T47D (cell line): ENCODE measurements around the gene CFAP77.
"Not testable (repeated sequence)": the region's sequence is repeated elsewhere in the genome, so short reads cannot be mapped to it uniquely, and the experiment has no call there.

Experiments used
- DNase-seq, 2 experiments: peaks; one replicate each; pipeline versions ENCODE4 v3.0.0 to v3.0.0-alpha.2; 2011 to 2012; ENCODE audit warnings: low read depth in 1 of 2, low spot score in 1 of 2
- JUND ChIP-seq: IDR thresholded peaks from 2 replicates; pipeline ENCODE4 v1.6.1; 2012; ENCODE audit warnings: low read depth
- in situ Hi-C: cut with HindIII; loops from 2 replicates; pipeline ENCODE4 v1.10.0; 2016; ENCODE audit warnings: low sequenced_read_pairs, low pct_unique_long_range_greater_than_20kb

The CFAP77 gene

GRCh38 chr9:132409828-132410528 lies at the start of gene CFAP77:
Gene CFAP77 (plus strand): TSS chr9:132410211. CDS start chr9:132410272, 61 bp downstream.
- DNase-seq, result peak; percentile 67 to 71
- in situ Hi-C loops, result no loop called here

GRCh38 chr9:132364068-132364467 lies 45.9 kb upstream of the CFAP77 start:
- no peak for DNase-seq
- no peak for TF ChIP-seq JUND
- in situ Hi-C loops, result no loop called here

More at GRCh38 chr9:132409828-132410528, at the start of gene CFAP77:
- TF ChIP-seq JUND, result no peak

DNA sequence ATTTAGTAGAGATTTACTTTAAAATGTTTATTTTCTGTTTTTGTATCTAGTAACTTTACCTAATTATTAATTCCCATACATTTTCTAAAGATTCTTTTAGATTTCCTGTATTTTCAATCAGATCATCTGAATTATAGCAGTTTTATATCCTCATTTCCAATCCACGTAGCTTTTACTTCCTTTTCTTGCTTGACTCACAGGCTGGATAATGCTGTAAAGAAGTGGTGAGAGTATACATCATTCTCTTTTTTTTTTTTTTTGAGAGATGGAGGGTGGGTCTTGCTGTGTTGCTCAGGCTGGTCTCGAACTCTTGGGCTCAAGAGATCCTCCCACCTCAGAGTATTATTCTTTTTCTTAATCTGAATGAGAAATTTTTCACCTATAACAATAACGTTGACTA lies 44.0 kb upstream of the CFAP77 start:
- in situ Hi-C loops, result no loop called here
- DNase-seq, result no peak
- no peak for TF ChIP-seq JUND

GRCh38 chr9:132366481-132366880 lies 43.5 kb upstream of the CFAP77 start:
- no peak for DNase-seq
- in situ Hi-C loops, result no loop called here
- TF ChIP-seq JUND, result no peak

DNA sequence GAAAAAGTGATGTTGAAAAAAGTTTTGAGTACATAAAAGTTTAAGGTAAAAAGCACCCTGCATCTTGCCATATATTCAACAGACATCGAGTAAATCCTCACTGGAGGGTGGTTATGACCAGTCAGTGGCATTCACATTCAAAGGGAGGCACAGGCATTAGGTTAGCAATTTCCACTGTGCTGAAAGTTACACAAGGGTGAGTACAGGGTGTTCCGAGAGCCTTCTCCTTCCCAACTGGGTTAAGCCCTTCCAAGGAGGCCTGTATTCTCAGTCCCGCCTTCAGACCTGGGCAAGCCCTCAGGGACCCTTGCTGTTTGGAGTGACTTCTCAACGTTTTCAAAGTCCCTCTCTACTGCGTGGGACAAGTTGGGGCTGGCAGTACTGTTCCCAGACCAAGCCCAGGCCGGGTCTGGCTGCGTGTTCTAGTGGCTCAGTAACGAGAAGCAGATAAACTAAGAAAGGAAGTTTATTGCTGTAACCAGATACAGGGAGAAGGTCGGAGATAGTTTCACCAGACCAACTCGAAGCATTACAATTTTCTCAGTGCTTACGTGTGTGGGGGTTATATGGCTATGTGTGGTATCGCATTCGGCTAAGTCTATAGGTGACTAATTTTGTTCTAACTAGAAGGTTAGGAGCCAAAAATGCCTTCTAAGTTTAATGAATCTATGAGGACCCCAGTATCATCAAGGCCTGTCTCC lies 42.2 kb upstream of the CFAP77 start:
- TF ChIP-seq JUND, result no peak
- in situ Hi-C loops, result no loop called here

DNA sequence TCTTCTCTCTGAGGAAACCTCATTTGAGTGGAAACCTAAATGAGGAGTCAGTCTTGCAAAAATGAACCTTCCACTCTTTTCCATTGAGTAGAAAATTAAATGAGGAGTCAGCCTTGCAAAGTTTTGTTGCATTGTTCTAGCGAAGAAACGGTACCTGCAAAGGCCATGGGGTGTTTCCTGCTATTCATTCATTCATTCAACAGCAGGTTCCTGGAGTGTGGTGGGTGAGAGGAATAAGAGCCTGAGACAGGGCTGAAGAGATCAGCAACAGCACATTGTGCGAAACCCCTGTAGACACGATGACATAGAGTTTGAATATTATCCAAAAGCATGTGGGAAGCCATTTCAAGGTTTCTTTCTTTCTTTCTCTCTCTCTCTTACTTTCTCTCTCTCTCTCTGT lies 40.6 kb upstream of the CFAP77 start:
- in situ Hi-C loops, result no loop called here
- DNase-seq, result no peak
- no peak for TF ChIP-seq JUND

More for the DNA sequence above, 42.2 kb upstream of the CFAP77 start:
- no peak for DNase-seq

DNA sequence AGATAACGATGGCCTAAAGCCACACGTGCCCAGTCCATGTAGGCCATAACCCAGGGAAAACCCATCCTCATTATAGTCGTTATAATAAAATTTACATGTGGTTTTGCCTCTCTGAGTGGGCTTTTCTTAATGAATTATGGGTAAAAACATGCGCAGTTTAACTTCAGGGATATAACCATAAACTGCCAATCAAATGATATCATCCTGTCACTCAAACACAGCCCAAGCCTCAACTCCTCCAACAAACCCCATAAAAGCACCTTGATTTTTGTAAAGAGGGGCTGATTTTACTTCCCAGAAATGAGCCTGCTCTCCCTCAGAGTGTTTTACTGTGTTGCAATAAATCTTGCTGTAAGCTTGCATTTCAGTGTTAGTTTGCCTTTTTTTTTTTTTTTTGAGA lies 39.4 kb upstream of the CFAP77 start:
- in situ Hi-C loops, result no loop called here
- TF ChIP-seq JUND, result no peak
- no peak for DNase-seq

DNA sequence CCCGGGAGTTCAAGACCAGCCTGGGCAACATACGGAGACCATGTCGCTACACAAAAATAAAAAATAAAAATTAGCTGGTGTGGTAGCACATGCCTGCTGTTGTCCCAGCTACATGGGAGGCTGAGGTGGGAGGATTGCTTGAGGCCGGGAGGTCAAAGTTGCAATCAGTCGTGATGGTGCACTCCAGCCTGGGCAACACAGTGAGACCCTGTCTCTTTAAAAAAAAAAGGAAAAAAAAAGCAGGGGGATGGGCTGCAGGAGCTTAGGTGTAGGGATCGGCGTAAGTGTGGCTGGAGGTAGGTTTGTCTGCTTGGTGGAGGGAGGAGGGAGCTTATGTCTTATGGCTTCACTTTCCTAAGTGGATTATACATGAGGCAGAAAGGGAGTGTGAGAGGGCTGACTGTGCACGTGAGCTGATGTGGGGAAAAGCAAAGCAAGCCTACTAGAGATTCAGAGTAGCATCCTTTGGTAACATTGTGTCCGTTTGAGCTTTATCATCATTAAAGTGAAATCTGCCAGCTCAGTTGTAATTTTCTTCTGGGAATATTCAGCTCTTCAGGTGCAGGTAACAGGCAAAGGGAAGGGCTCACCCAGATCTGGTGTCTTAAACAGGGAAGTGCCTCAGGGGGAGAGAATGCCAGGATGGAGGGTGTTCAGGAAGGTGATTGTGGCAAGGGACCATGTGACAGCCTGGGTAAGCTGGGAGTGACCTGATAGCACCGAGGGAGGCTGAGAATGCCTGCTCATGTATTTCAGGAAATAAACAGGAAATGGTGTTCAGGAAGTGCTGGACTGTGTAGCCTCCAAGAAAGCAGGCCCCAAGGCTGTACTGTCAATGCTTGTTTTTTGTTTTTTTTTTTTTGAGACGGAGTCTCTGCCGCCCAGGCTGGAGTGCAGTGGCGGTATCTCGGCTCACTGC lies 37.6 kb upstream of the CFAP77 start:
- no peak for TF ChIP-seq JUND
- in situ Hi-C loops, result no loop called here
- peak in 1 of 2 experiments; percentile 27 for DNase-seq

- in situ Hi-C loops, DNase-seq: not testable (repeated sequence)
Observed at GRCh38 chr9:132377769-132378168, 32.2 kb upstream of the CFAP77 start.

- in situ Hi-C loops, DNase-seq: not testable (repeated sequence)
Observed at GRCh38 chr9:132378416-132378815, 31.6 kb upstream of the CFAP77 start.

DNA sequence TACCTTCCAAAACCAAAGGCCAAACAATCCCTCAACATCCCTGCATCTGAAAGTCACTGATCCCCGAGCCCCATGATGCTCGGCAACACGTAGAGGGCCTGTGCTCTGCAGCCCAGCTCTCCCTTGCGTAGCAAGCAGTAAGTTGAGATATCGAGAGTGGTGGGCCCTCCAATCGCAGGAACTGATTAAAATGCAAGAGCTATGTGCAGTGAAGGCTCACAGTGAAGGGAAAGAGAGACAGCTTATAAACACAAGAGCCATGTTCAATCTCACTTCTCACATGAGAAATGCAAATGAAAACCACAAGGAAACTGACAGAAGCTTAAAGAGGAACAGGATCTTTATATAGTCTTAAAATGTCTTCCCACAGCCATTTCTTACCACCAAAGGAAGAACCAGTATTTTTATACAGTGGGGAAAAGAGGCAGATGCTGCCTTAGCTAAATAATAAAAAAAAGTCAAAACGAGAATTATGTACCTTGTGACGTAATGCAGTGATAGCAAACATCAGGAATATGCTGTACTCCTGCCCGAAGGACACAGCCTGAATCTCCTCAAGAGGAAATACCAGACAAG lies 28.0 kb upstream of the CFAP77 start:
- DNase-seq, result no peak
- in situ Hi-C loops, result no loop called here
- no peak for TF ChIP-seq JUND

- in situ Hi-C loops, result no loop called here
- no peak for DNase-seq
- TF ChIP-seq JUND, result no peak
Observed at GRCh38 chr9:132383462-132383883, 26.5 kb upstream of the CFAP77 start.
